ENCODE results near the gene SDCCAG8.

Gene SDCCAG8

GRCh38 chr1:243394066-243394465, 138.2 kb downstream of the SDCCAG8 start:
- DNase-seq: no peak

- DNase-seq: no peak
Measured at GRCh38 chr1:243394601-243395464, 139.0 kb downstream of the SDCCAG8 start.

- no peak for DNase-seq
Measured at GRCh38 chr1:243396424-243396823, 140.6 kb downstream of the SDCCAG8 start.

GRCh38 chr1:243396876-243397275, 141.0 kb downstream of the SDCCAG8 start:
- DNase-seq: no peak

GRCh38 chr1:243397613-243398321, 141.9 kb downstream of the SDCCAG8 start:
- no peak for DNase-seq

GRCh38 chr1:243399561-243400155, 143.8 kb downstream of the SDCCAG8 start:
- no peak for DNase-seq

GRCh38 chr1:243402868-243403267, 147.0 kb downstream of the SDCCAG8 start:
- no peak for DNase-seq

- no peak for DNase-seq
Measured at GRCh38 chr1:243406424-243406823, 150.6 kb downstream of the SDCCAG8 start.

GRCh38 chr1:243407284-243408018, 151.6 kb downstream of the SDCCAG8 start:
- DNase-seq: no peak

- DNase-seq: no peak
Measured at GRCh38 chr1:243408479-243408878, 152.6 kb downstream of the SDCCAG8 start.

GRCh38 chr1:243409284-243409683, 153.4 kb downstream of the SDCCAG8 start:
- DNase-seq: peak in 1 of 5 experiments; percentile 34

- no peak for DNase-seq
Measured at GRCh38 chr1:243411472-243411871, 155.6 kb downstream of the SDCCAG8 start.

GRCh38 chr1:243413431-243414151, 157.8 kb downstream of the SDCCAG8 start:
- peak in 1 of 5 experiments; percentile 77 for DNase-seq

- DNase-seq: no peak
Measured at GRCh38 chr1:243414152-243414494, 158.3 kb downstream of the SDCCAG8 start.

GRCh38 chr1:243415663-243416408, 160.0 kb downstream of the SDCCAG8 start:
- DNase-seq: peak in 1 of 5 experiments; percentile 51

GRCh38 chr1:243416495-243416894, 160.7 kb downstream of the SDCCAG8 start:
- peak in 1 of 5 experiments; percentile 85 for DNase-seq

GRCh38 chr1:243420016-243420945, 164.4 kb downstream of the SDCCAG8 start:
- peak in 1 of 5 experiments; percentile 38 for DNase-seq

- peak in 1 of 5 experiments; percentile 52 for DNase-seq
Measured at GRCh38 chr1:243420946-243421685, 165.3 kb downstream of the SDCCAG8 start.

- peak in 4 of 5 experiments; percentile 2 to 96 (median 17) for DNase-seq
Measured at GRCh38 chr1:243421784-243422183, 165.9 kb downstream of the SDCCAG8 start.

Data from T-helper 2 cell (primary cell).